Aortic smooth muscle cell (primary cell): ENCODE data around the gene C1QTNF5. TPM values are rescaled to one million over a fixed set of nuclear protein-coding genes. Genes with fewer than 3 reads are reported as not detected.

Source experiments
- total RNA-seq: library from RNA; depleted of rRNA; stranded (reverse); fragments of >200 nt; gene quantifications from 2 replicates; pipeline ENCODE4 v1.2.3, GENCODE V29; 2014

Gene C1QTNF5, protein sequence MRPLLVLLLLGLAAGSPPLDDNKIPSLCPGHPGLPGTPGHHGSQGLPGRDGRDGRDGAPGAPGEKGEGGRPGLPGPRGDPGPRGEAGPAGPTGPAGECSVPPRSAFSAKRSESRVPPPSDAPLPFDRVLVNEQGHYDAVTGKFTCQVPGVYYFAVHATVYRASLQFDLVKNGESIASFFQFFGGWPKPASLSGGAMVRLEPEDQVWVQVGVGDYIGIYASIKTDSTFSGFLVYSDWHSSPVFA
- total RNA-seq = 22.6 and 35.6 TPM in 2 replicates

GRCh38 chr11:119340335-119341221, at the start of gene C1QTNF5:
C1QTNF5 (minus strand) TSS chr11:119340883; CDS start chr11:119340397, 486 bp downstream.

GRCh38 chr11:119381181-119381988, 40.7 kb upstream of the C1QTNF5 start, which contains the start of gene USP2:
USP2 (minus strand) TSS chr11:119381690; CDS start chr11:119373480, 8,210 bp downstream.

DNA sequence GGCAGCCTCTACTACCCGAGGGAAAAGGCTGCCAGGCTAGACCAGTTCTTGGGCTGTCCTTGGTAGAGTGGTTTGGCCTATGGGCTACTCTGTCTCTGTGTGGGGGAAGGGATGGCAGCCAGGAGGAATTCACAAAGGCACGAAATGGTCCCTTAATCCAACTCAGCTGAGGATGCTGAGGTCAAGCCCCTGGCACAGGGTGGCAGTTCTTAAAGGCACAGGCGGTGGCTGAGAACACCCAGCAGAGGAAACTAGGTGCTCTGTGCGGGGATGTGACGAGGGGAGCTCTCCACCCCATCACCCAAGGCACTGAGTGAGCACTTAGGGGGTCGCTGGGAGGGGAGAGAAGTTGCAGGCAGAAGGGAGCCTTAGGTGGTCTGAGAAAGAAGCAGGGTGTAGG, 5.9 kb upstream of the C1QTNF5 start, which contains the start of gene MFRP:
Gene MFRP, minus strand, starts transcription at position 101 of the 400 bp plus-strand sequence. CDS start 192 bp downstream, outside the sequence.

GRCh38 chr11:119334174-119334930, 6.3 kb downstream of the C1QTNF5 start, which contains the start of gene RNF26:
RNF26 (plus strand) TSS chr11:119334527; CDS start chr11:119335123, 596 bp downstream.

GRCh38 chr11:119316729-119317591, 23.7 kb downstream of the C1QTNF5 start, which contains the start of gene MCAM:
MCAM (minus strand) TSS chr11:119317130; CDS start chr11:119317101, 29 bp downstream.

Other genes starting within 250 kb of the C1QTNF5 start
- 8.8 and 11.8 TPM in 2 replicates for gene DPAGT1, start 239.0 kb downstream of the C1QTNF5 start, total RNA-seq
- 3.3 and 3.7 TPM in 2 replicates for gene C2CD2L, start 233.5 kb downstream of the C1QTNF5 start, total RNA-seq
- gene HINFP, start 219.3 kb downstream of the C1QTNF5 start, total RNA-seq = 12.4 and 12.9 TPM in 2 replicates
- gene ABCG4, start 191.8 kb downstream of the C1QTNF5 start, total RNA-seq = under 0.01 TPM in 1 of 2 replicates, not detected in the other
- 13.9 and 16.2 TPM in 2 replicates for gene NLRX1, start 172.2 kb downstream of the C1QTNF5 start, total RNA-seq
- not detected in 2 replicates for gene NHERF4, start 155.4 kb downstream of the C1QTNF5 start, total RNA-seq
- gene CBL, start 134.5 kb downstream of the C1QTNF5 start, total RNA-seq = 3.4 and 5.0 TPM in 2 replicates
- 33.9 and 60.8 TPM in 2 replicates for gene MCAM, start 23.8 kb downstream of the C1QTNF5 start, total RNA-seq
- gene RNF26, start 6.4 kb downstream of the C1QTNF5 start, total RNA-seq = 3.2 and 5.1 TPM in 2 replicates
- not detected in 2 replicates for gene MFRP, start 5.8 kb upstream of the C1QTNF5 start, total RNA-seq
- gene USP2, start 40.8 kb upstream of the C1QTNF5 start, total RNA-seq = 0.06 and 0.13 TPM in 2 replicates
- gene THY1, start 82.3 kb upstream of the C1QTNF5 start, total RNA-seq = 24.7 and 49.1 TPM in 2 replicates